Measurements from ENCODE around the gene ASB10.

The ASB10 gene

DNA sequence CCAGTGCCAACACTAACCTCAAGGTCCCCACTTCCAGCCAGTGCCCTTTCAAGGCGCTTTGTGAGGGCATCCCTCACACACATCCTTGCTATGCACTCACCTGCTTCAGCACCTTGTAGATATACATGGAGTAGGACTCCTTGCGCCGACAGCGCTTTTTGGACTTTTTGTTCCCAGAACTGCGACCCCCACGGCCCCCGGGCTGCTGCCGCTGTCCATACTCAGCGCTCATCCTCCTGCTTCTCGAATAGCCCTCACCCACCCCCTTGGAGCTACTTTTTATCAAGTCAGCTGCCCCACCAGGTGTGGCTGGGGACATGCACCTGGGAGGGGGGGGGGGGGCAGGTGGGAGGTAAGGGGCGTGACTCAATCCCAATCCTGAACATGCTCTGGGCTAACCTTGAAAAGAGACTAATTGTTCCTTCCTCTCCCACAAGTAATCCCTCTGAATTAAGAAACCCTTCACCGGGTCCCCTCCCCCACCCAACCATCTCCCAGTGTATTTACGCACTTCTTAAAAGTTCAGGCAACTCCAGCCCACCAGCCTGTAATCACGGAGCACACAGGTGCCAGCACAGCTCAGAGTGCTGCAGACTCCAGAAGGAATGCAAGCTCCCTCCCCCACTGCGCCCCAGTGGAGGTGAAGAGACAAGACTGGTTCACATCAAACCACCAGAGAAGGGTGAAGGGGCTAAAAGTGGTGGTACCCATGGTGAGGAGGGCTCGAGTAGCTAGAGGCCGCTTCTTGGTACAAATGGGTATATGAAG lies 23.2 kb upstream of the ASB10 start, which contains the start of gene H2BK1:
TSS of gene H2BK1 (minus strand) at position 402 of the 768 bp plus-strand sequence. CDS start at position 232, 170 bp downstream.
- no peak for DNase-seq

DNA sequence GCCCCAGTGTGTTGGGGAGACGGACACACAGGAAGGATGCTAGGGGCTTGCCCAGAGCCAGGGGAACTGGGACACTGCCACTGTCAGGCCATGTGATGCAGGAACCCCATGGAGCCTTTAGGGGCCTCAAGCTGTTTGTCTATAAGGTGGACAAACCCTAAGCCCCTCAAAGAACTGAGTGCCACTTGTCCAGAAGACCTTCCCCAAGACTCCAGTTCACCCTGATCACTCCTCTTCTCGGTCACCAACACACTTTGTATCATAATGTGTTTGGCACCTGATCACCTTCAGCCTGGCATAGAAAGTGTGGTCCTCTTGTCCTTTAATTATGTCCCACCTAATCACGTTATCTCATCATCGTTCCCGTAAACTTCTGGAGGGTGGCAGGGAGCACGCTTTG lies 22.5 kb upstream of the ASB10 start:
- DNase-seq, result no peak

DNA sequence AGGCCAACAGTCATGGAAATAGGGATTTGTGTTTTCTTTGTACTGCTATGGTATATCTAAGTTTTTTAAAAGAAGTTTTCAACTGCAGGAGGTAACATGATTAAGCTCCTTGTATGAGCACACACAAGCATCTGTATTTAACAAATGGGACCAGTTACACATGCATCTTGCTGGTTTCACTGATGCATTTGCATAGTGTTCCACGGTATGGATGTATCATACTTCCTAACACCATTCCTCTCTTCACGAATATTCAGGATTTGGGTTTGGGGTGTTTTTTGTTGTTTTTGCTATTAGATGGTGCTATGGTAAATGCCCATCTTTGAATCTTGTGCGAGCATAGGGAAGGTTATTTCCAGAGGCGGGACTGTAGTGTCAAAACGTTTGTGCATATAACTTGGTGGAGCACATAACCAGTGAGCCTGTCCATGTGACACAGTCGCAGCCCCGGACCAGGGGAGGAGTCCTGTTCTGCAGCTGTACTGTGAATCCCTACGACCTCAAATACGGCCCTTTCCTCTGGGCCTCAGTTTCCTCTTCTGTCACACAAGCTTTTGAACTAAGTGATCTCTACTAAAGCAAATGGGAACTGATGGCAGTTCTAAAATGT lies 21.3 kb upstream of the ASB10 start:
- DNase-seq, result no peak

DNA sequence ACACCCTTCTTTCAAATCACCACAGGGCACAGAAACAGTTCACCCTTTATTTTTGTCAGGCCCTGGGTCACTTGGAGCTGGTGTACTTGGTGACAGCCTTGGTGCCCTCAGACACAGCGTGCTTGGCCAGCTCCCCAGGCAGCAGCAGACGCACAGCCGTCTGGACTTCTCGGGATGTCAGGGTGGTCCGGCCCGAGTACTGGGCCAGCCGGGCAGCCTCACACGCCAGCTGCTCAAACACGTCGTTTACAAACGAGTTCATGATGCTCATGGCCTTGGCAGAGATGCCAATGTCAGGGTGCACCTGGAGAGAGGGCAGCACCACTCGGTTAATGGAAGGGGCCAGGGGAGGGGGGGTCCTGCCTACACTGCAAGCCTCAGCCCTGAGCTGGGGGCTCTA lies 20.8 kb upstream of the ASB10 start:
- no peak for DNase-seq

DNA sequence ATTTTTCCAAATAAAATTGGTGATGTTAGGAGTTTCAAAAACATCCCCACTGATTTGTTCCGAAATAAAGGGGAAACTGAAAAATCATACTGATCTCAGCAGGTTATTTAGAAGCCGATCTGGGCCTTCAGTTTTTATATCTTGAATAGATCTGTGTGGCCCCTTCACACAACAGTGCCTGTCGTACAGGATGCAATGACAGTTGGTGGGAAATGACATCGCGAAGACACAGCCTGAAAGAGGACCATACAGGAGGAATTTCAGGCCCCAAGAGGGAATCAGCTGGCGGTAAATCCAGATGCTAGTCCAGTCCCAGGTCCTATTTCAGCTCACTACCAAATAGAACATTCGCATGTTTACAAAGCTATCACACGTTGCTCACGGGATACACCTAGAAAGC lies 20.3 kb upstream of the ASB10 start:
- no peak for DNase-seq

DNA sequence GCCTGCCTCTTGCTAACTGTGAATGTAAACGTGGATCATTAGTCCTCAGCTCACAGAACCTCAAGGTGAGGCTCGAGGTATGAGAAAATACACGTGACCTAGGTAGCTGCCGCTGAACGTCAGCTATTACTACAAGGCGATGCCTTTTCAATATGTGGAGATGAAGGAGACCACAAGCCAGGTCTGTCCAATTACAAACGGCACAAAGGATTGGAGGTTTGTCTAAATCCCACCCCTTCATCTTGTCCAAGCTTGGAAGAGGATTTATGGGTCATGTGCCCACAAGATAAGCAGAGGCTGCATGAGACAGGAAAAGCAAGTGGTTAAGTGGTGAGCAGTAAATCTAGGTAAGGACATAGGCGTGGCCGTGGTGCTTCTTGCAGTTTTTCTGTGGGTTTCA lies 19.9 kb upstream of the ASB10 start:
- no peak for DNase-seq

DNA sequence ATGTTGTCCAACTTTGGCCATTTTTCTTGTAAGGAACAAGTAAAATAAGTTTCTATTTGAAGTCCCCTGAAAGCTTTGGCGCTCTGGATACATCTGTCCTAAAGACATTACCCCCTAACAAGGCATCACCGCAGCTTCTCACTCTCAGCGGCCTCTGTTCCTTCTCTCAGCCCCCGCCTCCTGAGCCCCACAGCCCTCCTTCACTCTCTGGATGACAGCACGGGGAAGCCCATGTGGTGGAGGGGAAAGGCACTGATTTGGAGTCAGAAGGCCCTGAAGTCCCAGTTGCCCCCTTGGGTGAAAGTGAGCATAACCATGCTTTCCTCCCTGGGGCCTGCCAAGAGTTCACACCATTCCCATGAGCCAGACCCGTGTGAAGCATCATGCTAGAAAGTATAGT lies 18.7 kb upstream of the ASB10 start:
- no peak for DNase-seq

DNA sequence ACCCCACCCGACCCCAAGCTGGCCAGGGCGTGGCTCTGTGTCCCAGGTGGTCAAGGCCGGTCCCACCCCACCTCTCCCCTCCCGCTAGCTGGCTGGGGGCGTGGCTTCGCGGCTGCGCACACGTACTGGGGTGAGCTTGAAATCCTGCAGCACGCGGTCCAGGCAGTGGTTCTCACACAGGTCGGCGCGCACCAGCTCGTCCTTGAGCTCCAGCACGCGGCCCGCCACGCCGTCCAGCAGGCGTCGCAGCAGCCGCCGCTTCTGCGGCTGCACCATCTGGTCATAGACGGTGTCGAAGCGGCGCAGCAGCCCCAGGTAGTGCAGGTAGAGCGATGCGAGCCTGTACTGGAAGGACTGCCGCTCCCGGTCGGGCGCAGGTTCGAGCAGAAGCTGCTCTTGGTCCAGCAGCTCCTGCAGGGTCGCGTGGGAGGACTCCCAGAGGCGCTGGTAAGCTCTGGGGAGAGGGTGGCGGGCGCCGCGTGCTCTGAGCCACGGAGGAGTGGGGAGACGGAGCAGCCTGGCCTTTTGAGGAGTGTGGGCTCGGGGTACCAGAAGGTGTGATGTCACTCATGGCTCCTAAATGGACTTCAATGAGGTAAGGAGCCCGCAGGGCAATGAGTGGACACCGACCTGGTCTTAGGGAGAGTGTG lies 17.5 kb upstream of the ASB10 start:
- DNase-seq, result no peak

DNA sequence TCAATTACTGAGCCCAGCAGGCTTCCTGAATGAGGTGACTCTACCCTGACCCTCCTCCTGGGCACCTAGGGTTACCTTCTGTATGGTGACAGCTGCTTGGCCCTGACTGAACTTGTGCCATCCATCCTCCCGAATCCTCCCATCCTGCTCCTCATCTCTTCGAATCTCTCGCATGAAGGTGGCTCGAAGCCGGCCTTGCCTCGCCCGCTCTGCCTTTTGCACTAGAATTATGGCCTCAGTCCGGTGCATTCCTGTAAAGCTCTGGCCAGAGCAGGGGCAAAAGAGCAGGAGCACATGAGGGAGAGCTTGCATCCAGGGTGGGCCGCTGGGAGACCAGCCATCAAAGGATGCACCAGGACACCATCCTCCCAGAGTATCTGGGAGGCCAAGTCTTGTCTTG lies 15.8 kb upstream of the ASB10 start:
- no peak for DNase-seq

DNA sequence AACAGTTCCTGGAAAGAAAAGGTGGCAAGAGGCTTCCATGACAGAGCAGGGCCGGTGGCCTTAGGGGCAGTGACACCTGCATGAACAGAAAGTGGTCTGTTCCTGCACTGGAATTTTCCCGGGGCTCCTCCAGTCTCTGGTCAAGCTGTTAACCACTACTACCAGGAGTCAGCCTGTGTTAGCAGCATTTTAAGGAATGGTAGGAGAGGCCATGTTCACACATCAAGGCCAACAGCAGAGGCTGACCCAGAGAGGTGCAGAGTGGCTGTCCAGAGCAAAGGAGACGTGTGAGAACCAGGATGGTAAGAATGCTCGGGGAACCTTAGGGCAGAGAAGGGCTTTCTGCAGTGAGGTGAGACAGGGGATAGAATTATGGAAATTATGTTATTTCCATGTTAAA lies 14.7 kb upstream of the ASB10 start:
- DNase-seq, result no peak

DNA sequence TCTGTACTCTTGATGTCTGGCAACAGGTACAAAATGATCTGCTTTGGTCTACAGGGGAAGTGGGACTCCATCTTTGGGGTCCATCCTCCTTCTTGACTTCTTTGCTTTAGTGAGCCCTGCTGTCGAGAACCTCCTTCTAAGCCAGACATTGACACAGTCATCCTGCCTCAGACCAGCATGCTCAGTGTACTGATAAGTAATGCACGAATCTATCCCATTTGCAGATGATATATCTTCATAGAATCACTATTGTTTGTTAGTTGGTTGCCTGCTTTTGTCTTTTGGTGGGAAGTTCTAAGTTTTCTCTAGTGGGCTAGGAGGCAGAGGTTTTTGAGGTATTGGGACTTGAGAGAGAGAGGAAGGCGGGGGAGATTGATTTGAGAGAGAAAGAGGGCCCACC lies 14.3 kb upstream of the ASB10 start:
- DNase-seq, result no peak

DNA sequence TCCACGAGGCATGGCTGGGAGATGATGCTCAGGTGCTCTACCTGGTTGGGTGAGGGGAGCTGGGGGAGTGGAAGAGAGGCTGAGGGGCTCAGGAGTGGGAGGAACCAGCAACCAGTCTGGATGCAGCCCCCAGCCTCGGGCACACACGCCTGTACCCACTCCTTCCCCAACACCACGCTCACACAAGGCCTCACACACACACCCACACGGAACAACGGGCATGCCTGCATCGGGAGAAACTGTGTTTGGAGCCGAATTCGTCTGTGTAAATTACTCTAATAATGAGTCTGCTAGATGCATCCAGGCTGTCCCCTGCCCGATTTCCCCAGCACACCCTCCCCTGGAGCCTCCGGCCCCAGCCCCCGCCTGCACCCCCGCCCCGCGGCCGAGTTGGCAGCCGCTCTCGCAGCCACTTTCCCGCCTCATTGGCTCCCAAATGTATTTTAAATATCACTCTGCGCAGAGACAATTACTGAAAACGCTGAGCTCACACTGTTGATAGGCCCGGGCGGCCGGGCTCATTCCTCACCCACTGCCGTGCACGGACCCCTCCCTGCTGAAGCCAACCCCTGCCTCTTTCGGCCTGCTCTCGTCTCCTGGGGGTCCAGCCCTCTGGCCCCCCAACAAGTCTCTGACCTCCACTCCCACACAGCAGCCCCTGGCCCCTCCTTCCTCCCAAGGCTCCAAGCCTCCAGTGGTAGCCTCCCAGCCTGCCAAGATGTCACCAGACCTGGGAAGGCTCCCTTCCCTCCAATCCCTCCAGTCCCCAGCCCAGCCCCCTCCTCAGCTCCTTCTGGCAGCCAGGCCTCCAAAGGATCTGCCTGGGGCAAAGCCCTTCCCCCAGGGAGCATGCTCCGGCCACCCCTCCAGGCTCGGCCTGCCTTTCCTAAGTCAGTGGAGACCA lies 12.1 kb upstream of the ASB10 start:
- DNase-seq, result no peak

DNA sequence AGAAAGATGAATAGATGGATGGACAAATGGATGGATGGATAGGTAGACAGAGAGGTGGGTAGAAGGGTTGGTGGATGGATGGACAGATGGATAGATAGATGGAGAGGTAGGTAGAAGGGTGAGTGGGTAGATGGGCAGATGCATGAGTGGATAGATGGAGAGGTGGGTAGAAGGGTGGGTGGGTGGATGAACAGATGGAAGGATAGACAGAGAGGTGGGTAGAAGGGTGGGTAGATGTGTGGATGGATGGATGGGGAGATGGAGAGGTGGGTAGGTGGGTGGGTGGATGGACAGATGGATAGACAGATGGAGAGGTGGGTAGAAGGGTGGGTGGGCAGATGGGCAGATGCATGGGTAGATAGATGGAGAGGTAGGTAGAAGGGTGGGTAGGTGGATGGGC lies 10.9 kb upstream of the ASB10 start:
- DNase-seq, result no peak

DNA sequence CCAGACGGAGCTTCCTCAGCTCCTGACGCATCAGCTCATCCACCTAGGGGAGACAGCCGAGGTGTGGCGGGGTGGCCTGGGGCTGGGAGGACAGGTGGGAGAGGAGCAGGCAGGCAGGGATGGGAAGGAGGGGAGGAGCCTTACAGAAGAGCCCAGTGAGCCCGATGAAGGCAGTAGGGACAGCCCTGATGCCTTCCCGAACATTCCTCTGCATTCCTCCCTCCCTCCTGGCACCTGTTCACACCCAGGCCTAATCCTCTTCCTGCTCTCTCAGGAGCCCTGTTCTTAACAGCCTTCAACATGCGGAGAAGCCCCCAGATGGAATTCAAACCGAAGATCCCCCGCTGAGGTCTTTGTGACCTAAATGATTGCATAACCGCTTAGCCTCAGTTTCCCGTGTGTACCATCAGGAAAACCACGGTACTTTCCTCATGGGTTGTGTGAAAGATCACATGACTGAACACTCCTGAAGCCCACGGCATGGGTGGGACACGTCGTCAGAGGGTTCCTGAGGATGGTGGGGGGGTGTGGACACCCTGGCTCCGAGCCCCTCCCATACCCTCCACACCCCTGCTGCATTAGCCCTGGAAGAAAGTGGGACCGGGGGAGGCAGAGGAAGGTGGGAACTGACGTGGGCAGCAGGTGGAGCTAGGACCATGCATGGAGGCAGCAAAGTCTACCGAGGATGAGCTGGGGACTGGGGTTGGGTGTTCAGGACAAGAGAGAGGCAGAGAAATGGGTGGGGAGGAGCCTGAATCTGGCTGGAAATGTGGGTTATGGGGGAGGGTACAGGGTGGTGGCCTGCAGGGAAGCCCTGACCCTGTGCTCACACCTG lies 8.8 kb upstream of the ASB10 start:
- DNase-seq, result no peak

DNA sequence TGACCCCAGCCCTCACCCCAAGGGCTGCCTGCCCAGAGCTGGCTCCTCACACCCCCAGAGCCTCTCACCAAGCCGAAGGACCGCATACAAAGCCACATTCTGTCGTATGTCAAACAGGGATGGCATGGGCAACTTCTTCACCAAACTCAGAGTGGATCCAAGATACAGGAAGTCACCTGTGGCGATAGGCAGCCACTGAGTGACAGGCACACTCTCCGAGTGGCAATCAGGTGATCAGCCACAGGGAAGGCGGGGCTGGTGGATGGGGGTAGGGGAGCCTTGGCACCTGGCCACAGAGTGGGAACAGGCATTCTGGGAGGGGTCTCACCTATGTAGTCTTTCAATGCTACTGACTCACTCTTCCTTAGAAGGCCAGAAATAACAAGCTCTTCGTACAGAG lies 7.1 kb upstream of the ASB10 start:
- no peak for DNase-seq

DNA sequence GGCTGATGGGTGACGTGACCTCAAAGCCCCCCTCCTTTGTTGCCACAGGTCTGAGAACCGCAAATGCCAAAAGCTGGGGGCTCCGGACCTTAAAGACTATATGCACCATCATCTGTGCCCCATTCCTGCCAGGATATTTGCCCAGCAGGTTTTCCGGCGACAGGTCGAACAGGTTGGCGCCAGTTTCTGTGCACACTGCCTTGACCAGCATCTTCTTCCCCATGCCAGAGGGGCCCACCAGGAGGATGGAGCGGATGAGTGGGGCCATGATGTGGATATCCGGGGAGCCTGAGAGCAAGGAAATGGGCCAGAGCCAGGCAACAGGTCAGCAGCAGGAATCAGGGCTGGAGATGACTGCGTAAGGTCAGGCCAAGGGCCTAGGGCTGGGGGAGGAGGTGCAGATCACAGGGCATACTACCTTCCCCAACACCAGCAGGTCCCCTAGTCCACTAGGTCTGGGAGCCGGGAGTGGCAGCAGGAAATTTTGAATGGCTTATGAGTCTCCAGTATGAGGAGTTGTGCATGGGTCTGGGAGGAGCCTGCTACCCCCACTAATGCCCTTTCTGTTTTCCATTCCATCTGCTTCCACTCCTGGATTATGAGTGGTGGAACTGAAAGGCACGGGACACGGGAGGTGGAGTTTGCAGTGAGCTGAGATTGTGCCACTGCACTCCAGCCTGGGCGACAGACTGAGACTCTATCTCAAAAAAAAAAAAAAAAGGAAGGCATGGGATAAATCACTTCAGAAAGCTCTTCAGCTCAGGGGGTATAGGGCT lies 6.3 kb upstream of the ASB10 start:
- DNase-seq, result no peak

DNA sequence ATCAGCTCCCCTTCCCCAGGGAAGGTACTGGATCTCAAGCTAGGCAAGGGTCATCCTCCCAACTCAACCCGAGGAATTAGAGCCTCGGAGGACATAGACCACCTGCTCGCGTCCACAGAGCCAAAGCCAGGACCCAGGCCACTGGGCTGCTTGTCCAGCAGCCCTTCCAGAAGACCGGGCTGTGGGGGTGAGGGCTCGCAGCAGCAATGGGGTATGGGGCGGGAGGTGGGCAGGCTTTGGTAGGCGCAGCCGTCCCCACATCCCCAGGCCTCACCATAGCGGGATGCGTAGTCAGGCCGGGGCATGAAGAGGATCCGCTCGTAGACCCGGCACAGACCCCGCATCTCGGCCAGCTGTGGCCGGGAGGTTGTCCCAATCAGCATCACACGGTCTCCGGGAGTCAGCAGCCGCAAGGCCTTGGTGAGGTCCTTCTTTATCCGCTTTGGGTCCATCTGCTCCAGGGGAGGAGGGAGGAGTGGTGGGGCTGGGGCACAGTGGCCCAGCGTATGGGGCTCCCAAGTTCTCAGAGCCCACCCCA lies 5.0 kb upstream of the ASB10 start:
- no peak for DNase-seq

DNA sequence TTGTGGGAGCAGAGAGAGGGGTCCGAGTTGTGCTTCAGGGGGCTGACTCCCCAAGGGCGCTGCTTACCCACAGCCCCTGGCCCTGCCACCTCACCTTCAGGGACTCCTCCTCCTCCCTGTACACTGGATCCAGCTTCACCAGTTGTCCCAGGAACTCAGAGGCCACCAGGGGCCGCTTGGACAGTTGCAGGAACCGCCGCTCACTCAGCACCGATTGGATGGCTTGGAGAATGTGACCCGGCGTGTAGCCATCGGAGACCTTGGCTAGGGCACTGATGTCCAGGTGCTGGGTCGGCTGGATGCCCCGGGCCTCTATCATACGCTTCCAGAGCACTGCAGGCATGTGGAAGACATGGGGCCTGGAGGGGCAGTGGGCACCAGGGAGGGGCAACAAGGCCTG lies 4.5 kb upstream of the ASB10 start:
- no peak for DNase-seq

DNA sequence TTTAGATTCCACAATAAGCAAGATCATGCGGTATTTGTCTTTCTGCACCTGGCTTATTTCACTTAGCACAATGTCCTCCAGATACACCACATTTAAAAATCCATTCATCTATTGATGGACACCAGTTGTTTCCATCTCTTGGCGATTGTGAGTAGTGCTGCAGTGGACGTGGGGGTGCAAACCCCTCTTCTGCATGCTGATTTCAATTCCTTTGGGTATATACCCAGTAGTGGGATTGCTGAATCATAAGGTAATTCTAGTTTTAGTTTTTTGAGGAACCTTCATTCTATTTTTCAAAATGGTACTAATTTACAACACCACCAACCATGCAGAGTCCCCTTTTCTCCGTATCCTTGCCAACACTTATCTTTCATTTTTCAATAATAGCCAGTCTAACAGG lies 2.0 kb upstream of the ASB10 start:
- DNase-seq, result no peak

DNA sequence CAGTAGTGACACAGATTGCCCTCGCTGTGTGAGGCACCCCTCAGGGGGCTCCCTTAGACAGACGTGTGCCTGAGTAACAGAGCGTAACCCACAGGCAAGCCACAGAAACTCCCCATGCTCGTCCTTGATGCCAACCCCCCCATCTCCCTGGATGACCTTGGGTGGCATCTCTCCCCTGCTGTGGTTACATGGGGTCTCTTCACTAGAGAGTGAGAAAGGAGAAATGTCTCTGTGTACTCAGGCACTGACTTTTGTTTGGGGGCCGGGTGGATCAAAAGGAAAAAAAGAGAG lies 1.1 kb upstream of the ASB10 start:
- no peak for DNase-seq

Data from stimulated activated CD4-positive, alpha-beta T cell treated with anti-CD3 and anti-CD28 coated beads, Interleukin-4, amount 100 ng/mL, for 1 hour (primary cell).